ENCODE measurements around the gene HDLBP. TPM values are rescaled to one million over a fixed set of nuclear protein-coding genes. Genes with fewer than 3 reads are reported as not detected.

HDLBP gene
- total and polyA plus RNA-seq, 12 donors: 206 to 419 (median 353) TPM

- no peak for TF ChIP-seq CTCF (IDR thresholded peaks at IDR 0.05)
- ATAC-seq: no peak
- intact Hi-C loops (cut with DNase I): no loop called here
- WGBS, 2 donors: 69 to 73% methylated on average over 21 of the region's 21 CpGs
- DNase-seq: no peak
- Histone ChIP-seq H3K9me3 (no peaks in the 10 kb centered on the region), H3K27ac (no peak within 1 kb of the TSS), H3K4me1 (no peaks in the 10 kb centered on the region), H3K36me3 (peaks cover 0 to 7% (median under 1%) of the 10 kb centered on the region in 9 donors), H3K27me3 (peaks cover 0 to 9% (median 0%) of the 10 kb centered on the region in 7 donors), H3K4me3 (no peak within 1 kb of the TSS)
Observed at GRCh38 chr2:241188361-241189092, 126.9 kb downstream of the HDLBP start, which contains the start of gene ANO7. Gene ANO7, plus strand, starts transcription at chr2:241188677. Its CDS starts 1,387 bp downstream, at chr2:241190064.

GRCh38 chr2:241187918-241188234 is 127.6 kb downstream of the HDLBP start:
- ATAC-seq (no peak), DNase-seq (no peak)
- intact Hi-C loops (cut with DNase I): no loop called here
- 59% methylated on average over 4 of the region's 4 CpGs for WGBS, 2 donors
- Histone ChIP-seq H3K9me3 (no peaks in the 10 kb centered on the region), H3K4me1 (no peaks in the 10 kb centered on the region), H3K27me3 (peaks cover 0 to 9% (median 0%) of the 10 kb centered on the region in 7 donors), H3K27ac (no peak overlapping the region), H3K4me3 (no peak overlapping the region), H3K36me3 (peaks cover 0 to 13% (median 7%) of the 10 kb centered on the region in 9 donors)
- no peak for TF ChIP-seq CTCF (IDR thresholded peaks at IDR 0.05)

- DNase-seq: no peak
- WGBS, 2 donors: 59 to 66% methylated on average over 14 of the region's 14 CpGs
- no peak for ATAC-seq
- Histone ChIP-seq H3K4me1 (no peaks in the 10 kb centered on the region), H3K9me3 (no peaks in the 10 kb centered on the region), H3K36me3 (peaks cover 0 to 18% (median 11%) of the 10 kb centered on the region in 9 donors), H3K27ac (no peak overlapping the region), H3K27me3 (peaks cover 0 to 9% (median 0%) of the 10 kb centered on the region in 7 donors), H3K4me3 (no peak overlapping the region)
- intact Hi-C loops (cut with DNase I): no loop called here
- no peak for TF ChIP-seq CTCF (IDR thresholded peaks at IDR 0.05)
Observed at GRCh38 chr2:241187101-241187917, 128.2 kb downstream of the HDLBP start.

GRCh38 chr2:241185961-241186360 is 129.5 kb downstream of the HDLBP start:
- H3K27ac ChIP-seq: no peak overlapping the region
- peaks cover 0 to 9% (median 0%) of the 10 kb centered on the region in 7 donors for H3K27me3 ChIP-seq
- no peak for DNase-seq
- H3K4me1 ChIP-seq: no peaks in the 10 kb centered on the region
- ATAC-seq: no peak
- intact Hi-C loops (cut with DNase I): no loop called here
- no peaks in the 10 kb centered on the region for H3K9me3 ChIP-seq
- 51 to 57% methylated on average over 11 of the region's 11 CpGs for WGBS, 2 donors
- TF ChIP-seq CTCF (IDR thresholded peaks at IDR 0.05): no peak
- H3K4me3 ChIP-seq: no peak overlapping the region
- H3K36me3 ChIP-seq: peaks cover 0 to 26% (median 11%) of the 10 kb centered on the region in 9 donors

Measured in heart right ventricle (tissue), 16 donors.